Cerebellar nuclear complex (tissue), 1 donor: ENCODE measurements around the gene SOST.

Experiments used
- DNase-seq, 2 experiments: peaks; one replicate each; lab custom pipeline; 2025; lab: John Stamatoyannopoulos, UW

SOST gene

DNA sequence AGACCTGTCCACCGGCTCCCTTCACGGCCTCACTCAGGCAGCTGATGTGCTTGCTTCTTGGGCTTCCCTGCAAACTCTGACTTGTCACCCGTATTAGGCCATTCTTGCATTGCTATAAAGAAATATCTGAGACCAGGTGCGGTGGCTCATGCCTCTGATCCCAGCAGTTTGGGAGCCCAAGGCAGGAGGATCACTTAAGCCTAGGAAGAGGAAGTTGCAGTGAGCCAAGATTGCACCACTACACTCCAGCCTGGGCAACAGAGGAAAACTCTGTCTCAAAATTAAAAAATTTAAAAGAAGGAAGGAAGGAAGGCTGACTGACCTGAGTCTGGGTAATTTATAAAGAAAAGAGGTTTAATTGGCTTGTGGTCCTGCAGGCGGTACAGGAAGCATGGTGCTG is 17.0 kb downstream of the SOST start:
- no peak for DNase-seq

DNA sequence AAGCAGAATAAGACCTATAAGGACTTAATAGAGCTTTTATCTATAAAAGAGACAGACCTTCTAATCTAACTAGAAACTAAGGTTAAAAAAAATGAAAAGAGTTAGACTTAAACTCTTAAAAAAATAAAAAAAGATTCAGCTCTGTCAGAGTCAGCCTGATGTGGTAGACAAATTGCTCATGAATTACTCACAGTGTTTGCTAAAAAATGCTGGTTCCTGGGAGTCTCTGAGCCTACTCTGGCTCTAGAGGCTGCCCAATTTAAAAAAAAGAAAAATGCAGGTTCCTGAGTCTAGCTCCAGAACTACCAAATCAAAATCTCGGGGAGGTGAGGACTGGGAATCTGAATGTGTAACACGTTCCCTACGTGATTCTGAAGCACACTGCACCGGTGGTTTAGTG is 18.1 kb downstream of the SOST start:
- DNase-seq: no peak

DNA sequence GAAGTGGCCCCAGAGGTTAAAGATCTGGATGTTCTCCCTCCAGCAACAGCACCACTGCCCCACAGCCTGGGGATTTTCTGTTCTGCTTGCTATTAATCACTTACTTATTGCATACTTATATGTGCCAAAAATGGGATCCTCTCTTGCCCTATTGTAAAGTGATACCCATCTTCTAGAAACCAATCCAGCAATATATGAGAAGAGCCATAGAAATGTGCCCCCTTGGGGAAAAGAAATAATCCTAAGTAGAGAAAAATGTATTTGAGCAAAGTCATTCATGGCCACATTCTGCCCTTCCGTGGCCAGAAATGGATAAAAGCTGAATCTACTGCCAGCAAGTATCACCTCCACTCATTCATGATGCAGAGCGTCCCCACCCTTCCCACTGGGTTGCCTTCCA is 20.9 kb downstream of the SOST start:
- DNase-seq: no peak

DNA sequence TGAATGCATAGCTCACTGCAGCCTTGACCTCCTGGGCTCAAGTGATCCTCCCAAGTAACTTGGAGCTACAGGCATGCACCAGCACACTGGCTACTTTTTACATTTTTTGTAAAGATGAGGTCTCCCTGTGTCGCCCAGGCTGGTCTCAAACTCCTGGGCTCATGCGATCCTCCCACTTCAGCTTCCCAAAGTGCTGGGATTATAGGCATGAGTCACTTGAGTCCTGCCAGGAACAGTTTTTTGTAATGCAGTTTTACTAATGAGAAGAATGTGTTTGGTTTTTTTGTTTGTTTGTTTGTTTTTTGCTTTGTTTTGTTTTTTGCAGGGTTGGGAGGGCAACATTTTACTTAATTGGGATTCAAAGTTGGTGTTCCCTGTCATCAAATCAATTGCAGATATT is 22.2 kb downstream of the SOST start:
- DNase-seq: no peak

DNA sequence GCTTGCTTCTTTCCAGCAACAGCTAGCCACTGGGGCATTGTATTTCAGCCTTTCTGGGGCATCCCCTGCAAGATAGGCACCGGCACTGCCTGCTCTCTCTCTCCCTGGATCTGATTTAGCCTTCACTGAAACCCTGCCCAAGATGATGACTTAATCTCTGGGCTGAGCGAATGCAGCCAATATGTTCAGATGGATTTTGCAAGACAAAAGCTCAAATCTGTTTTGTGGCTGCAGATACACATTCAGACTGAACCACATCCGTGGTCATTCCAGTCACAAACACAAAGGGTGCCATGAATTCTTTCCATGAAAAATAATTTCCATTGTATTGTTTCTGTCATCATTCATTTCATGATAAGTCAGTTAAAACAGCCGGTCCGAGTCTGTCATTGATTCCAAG is 24.2 kb downstream of the SOST start:
- DNase-seq: no peak

DNA sequence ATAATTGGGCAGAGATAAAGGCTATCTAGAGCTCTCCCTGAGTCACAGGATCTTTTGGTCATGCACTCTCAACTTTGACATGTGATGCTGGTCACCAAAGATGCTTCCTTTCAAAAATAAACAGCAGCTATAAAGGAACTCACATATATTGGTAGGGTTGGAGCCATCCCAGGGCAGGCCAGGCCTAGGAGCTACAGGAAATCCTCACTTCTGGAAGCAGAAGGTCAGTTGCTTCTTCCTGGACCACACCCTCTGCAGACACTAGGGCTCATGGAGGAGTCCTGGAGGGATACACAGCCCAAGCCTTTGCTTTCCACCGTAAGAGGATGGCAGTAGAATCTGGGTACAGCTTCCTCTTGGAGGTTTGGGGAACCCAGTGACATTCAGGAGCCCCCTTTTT is 24.6 kb downstream of the SOST start:
- DNase-seq: no peak

DNA sequence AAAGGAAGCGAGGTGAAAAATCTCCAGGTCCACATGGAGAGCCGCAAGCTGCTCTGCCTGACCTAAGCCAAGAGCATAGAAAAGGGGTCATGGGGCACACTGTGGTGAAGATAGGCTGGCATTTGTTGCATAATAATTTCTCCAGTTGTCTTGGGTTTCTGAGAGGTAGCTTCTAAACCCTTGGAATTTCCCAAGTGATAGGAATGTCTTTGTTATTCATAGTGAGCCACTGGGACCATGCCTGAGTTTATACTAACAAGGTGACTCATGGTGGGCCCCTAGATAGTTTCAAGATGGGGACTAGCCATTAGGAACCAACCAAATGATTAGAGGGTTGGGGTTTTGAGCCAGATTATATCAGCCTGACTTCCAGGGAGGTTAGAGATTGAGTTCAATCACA is 25.6 kb downstream of the SOST start:
- no peak for DNase-seq

DNA sequence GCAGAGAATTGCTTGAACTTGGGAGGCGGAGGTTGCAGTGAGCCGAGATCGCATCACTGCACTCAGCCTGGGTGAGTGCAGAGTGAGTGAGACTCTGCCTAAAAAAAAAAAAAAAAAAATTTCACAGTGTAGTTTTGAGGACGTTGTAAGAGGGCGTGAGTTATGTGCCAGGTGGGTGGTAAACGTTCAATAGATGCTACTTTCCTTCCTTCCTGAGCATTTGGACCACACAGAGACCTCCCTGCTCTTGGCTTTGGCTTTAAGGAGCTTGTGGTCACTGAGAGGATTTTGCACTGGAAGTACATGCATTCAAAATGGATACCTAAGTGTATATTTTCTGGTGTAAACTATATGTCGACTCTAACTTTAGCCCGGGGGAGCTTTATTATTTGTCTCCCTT is 30.5 kb downstream of the SOST start:
- no peak for DNase-seq

DNA sequence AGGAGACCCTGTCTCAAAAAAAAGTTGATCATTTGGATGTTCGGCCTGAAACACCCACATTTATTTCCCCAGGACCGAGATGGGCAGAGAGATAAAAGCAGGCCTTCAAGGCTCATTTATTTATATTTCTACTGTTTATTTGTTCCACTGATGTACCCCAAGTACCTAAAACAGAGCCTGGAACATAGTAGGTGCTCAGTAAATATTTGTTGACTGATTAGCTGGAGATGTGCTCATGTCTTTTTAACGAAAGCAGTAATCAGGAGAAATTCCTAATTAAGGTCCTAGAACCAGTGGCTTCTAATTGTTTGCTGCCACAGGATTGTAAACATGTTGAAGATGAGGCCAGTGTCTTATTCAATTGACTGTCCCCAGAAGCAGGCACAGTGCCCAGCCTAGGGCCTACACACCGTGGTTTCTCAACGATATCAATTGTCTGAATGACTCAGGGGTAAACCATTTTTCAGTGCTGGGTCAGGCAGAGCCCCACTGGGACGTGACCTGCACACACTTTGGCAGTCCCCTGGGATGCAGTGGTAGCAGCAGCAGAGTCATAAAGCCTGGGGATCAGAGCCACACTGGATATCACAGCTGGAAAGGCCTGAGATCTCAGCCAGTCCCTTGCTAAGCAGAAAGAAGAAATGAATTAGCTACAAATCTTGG is 34.8 kb downstream of the SOST start:
- no peak for DNase-seq

DNA sequence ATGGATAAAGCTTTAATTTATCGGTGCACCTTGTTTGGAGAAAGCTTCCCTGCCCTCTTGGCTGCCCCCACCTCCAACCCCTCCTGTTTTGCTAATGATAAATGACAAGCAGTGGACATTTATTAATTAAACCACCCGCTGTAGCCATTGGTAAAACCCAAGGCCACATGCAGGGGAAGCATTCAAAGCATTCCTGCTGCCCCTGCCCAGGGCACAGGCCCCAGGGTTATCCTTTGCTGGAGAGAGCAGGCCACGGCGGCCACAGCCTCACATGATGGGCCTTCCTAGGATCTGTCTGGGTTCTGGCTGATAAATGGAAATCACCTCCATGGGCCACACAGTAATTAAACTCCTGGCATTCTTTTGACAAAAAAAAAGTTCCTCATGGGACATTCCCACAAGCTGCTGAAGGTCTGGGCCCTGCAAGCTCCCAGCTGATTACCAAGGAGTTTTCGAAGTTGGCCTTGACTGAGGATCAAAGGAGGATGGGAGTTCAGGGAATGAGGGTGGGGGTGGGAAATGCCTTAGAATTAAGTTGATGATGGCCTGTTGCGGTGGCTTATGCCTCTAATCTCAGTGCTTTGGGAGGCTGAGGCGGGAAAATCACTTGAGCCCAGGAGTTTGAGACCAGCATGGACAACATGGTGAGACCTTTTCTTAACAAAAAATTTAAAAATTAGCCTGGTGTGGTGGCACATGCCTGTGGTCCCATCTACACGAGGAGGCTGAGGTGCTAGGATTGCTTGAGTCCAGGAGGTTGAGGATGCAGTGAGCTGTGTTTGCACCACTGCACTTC is 35.5 kb downstream of the SOST start:
- no peak for DNase-seq

DNA sequence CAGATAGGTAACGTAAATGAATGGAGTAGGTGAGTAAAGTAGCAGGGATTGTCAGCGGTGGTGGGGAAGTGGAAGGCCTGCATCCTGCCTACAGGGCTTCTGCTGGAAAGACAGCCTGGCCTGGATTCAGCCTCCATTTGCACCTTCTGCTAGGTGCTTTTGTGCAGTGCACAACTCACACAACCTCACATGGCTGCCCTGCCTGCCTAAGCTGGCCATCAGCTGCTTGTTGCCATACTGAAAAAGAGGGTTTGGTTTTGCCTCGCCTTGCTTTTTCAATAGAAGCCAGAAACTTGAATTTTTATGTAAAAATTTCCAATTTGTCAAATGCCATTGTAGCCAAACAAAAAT is 36.3 kb downstream of the SOST start:
- no peak for DNase-seq

DNA sequence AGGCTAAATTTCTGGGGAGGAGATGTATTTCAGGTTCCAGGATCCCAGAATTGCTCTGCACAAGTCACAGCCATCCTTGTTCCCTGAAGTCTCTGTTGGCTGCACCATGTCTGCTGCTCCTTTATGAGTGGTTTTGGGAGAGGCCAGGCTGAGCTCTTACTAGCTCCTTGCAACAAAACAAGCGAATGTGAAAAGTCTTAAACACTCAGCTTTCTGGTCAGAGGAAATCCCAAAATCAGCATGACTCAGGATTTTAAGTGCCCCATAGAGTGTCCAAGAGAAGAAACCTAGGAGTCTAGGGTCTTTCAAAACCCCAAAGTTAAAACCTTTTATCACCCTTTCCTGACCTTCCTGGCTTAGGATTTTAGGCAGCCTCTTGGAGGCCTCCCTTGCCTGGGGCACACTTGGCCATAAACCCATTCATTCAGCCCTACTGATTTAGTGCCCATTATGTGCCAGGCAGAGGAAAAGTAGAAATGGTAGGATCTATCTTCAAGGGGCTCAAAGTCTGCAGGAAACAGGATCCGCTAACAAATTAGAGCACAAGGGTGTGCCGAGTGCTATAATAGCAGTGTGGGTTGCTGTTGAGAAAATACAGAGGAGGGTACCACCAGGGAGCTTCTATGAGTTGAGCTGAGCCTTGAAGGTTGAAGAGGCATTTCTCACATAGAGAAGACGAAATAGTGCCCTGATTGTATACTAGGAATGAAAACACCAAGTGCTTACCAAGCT is 36.9 kb downstream of the SOST start:
- no peak for DNase-seq

DNA sequence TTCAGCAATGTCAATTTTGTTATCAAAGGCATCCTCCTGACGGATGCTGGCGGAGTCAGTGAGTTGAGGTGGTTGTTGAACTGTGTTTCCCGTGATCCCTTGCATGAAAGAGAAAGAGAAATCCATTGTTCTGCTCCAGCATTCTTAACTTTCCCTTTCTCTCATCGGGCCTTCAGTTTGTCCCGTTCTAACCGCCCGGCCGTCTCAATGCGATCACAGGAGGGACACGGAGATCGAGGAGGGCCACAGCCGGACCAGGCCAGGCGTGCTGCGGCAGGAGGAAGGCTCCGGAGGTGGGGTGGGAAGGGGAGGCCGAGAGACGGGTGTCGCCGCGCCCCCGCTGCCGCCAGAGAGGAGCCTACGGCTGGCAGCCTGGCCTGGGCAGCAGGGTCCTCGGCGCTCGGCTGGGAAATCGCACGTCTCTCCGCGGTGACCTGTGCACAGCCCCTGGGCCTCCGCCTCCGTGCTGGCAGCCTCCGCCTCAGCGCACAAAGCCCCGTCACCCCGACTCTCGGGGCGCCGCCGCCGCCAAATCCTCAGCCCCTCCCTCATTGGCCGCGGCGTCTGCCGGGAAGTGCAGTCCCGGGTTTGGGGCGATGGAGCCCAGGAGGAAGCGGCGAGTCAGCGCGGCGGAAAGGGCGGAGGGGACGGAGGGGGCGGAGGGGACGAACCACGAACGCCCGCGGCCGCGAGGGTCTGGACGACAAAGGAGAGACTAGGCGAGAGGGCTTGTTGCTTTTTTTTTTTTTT is 38.1 kb downstream of the SOST start:
- peak; percentile 3 to 65 for DNase-seq

DNA sequence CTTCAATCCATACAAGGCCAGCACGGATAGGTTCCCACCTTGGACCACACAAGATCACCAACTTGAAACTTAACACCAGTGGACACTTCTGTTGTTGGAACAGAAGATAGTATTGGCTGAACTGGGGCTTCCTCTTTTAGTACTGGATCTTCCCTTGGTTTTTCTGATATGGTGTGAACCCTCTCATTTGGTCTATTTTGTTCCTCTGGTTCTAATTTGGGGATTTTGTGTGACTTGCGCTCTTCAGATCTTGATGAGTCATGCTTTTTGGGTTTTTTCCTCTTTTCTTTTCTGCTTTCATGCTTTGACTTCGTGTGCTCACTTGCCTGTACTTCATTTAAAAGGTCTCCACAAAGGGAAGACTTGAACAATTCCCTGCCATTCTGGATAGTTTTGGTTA is 39.0 kb downstream of the SOST start:
- no peak for DNase-seq

DNA sequence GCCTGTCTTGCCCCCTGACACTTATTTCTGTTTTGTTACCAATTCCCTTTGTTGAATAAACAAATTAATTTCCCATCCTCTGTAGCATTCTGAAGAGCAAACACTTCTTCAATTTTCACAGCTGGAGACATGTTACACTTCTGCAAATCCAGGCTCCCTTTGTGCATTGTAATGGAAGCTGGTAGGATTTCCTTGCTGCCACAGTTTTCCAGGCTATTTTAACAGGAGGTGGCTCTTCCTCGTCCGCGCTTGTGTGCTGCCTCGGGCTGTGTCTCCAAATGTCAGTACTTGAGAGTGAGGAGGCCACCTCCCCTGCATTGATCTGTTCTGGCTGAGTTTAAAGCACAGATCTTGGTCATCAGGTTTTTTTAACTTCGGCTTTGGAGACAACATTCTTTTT is 40.0 kb downstream of the SOST start:
- DNase-seq: no peak

DNA sequence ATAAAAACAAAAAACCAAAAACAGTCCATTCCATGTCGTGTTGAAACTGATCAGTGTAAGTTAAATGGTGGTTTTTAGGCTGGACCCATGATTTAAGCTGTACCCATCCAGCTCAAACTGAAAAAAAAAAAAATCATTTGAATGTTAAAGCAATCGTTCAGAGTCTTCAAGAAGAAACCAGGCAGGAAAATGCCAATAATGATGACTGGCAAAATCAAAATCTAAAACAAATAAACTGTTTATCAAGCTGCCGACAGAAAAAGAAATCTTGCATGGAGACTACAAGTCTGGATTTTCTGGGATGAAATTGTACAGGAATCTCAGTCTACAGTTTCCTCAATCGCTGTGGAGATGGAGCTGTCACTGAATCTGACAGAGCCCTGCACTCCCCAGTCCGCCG is 40.7 kb downstream of the SOST start:
- DNase-seq: no peak

DNA sequence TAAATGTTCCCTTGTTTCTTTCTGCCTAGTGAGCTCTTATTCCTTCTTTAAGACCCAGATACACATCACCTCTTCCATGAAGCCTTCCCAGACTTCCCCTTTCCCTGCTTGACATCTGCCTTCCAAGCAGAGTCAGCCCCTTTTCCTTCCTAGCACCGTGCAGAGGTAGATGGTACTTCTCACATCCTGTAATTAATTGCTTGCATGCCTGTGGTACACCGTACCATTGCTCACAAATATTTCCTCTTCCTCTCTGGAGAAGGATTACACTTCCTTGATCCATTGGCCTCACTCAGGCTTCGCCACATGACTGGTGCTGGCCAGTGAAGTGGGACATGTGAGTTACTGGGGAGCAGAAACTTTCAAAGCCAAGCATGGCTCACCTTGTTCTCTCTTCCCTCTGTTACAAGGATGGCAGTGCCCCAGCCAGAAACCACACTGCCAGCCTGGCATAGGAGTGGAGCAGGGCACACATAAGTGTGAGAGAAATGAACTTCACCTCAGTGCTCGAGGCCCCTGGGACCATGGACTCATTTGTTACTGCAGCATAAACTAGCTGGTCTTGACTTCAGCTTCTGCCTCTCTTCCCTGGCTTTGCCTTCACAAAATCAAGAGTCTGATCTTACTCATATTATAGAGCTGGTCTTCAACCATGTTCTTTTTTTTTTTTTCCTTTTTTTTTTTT is 44.0 kb downstream of the SOST start:
- DNase-seq: no peak

DNA sequence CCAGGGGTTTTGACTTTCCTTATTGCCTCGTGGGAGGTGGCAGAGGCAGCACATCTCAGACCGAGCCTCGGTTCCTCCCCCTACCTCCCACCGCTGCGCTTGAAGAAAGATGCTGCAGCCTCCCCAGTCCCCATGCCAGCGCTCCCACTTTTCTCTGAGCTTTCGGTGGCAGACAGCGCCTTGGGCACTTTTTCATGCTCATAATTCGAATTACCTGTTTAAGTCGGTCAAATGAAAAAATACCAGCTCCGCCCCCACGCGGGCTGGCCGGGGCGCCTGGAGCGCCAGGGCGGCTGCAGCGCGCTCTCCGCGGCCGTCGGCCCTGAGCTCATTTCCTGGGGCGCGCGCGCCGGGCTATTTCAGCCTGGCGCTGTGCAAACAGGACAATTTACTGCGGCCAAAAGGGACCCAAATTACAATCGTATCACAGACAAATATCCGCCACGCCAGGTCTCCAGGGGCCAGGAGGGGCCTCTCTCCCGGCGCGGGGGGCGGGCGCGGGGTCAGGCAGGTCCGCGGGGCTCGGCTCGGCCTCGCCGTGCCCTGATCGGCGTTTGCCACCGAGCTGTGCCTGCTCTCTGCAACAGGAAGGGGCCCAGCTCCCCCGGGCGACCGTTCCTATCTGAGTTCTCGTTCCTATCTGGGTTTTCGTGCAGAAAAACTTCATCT is 45.0 kb downstream of the SOST start:
- DNase-seq: no peak

DNA sequence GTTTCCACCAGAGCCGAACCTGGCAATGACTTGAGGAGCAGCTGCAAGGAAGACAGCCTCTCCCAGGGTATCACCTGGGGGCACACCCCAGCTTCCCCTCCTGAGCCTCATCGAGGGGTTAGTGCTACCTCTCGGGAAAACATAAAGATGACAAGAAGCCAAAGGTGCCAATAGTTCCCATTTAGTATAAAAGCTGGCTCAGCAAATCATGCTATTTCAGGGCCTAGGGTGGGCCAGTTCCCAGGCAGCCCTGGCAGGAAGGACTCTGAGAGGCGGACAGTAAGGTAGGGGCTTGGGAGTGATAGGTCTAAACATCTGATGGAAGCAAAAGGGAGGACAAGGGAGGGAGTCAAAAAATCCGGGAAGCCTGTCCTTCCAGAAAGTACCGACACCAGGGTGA is 46.2 kb downstream of the SOST start:
- DNase-seq: no peak

DNA sequence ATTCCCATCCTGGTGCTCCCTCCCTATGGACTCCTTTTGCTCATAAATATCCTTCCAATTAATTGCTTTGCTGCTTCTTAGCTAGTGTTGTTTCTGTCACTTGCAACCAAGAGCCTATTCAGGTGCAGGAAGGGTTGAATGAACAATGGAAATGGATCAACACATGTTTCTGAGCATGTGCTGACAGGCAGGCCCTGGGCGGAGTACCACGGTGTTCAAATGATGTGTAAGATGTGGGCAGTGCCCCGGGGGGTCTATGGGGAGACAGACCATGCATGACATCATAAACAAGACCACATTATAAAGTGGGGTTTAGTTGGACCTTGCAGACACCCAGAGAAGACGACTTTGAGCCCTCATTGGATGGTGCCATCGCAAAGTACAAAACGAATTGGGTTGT is 48.5 kb downstream of the SOST start:
- DNase-seq: no peak

DNA sequence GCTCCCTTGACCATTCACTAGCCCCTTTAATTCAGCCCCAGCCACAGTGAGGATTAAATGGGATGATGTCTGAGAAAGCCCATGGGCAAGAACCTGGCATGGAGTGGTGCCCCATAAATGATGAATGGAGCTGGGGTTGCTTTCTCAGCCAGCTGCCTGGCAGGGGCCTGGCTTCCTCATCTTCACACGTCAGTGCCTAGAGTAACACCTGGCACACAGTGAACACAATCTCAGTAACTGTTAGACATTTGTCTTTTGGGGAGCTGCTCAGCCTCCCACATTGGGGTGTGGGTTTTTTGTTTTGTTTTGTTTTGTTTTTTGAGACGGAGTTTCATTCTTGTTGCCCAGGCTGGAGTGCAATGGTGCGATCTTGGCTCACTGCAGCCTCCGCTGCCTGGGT is 49.4 kb downstream of the SOST start:
- DNase-seq: no peak
